Keratinocyte (primary cell): ENCODE measurements around the gene CPNE4. TPM values are rescaled to one million over a fixed set of nuclear protein-coding genes. Genes with fewer than 3 reads are reported as not detected.

Experiments used
- DNase-seq: peaks from one replicate; pipeline ENCODE4 v3.0.0-alpha.2; 2011; ENCODE audit warnings: low read depth, missing footprints, low spot score
- FAIRE-seq: peaks from 2 replicates; lab custom pipeline; 2011; peaks lifted over from hg19 to GRCh38; lab: Jason Lieb, UNC
- H2AFZ ChIP-seq: 2 replicates; pipeline ENCODE4 v1.6.0; 2012; ENCODE audit warnings: low read length, control low read depth, inconsistent platforms; ENCODE audit not compliant: control insufficient read depth
- H3K27ac ChIP-seq: 2 replicates; pipeline ENCODE4 v1.5.1; 2011; ENCODE audit warnings: low read length; ENCODE audit not compliant: control insufficient read depth, insufficient read depth
- H3K27me3 ChIP-seq: 3 replicates; pipeline ENCODE4 v1.6.0; 2011; ENCODE audit warnings: low read length; ENCODE audit not compliant: control insufficient read depth, insufficient read depth; ENCODE audit errors: extremely low read depth
- H3K36me3 ChIP-seq, 2 experiments: 2 replicates in 1 of 2; 3 replicates in 1 of 2; pipeline ENCODE4 v1.5.1; 2011; ENCODE audit warnings: low read length in 2 of 2, mild to moderate bottlenecking in 1 of 2; ENCODE audit not compliant: control insufficient read depth in 2 of 2, insufficient read depth in 2 of 2; ENCODE audit errors: extremely low read depth in 1 of 2
- H3K4me1 ChIP-seq: 3 replicates; pipeline ENCODE4 v1.5.1; 2011; ENCODE audit warnings: low read length; ENCODE audit not compliant: control insufficient read depth, insufficient read depth; ENCODE audit errors: extremely low read depth
- H3K4me2 ChIP-seq: 3 replicates; pipeline ENCODE4 v1.6.0; 2011; ENCODE audit warnings: low read depth, low read length; ENCODE audit not compliant: control insufficient read depth, insufficient read depth; ENCODE audit errors: extremely low read depth
- H3K4me3 ChIP-seq, 3 experiments: fragments of 200-600 bp in 1 of 3; sonication (generic) in 1 of 3; 2 replicates in 2 of 3; 3 replicates in 1 of 3; pipeline ENCODE4 v1.5.1; 2011 to 2016; ENCODE audit warnings: low read length in 3 of 3, mild to moderate bottlenecking in 3 of 3, control low read depth in 2 of 3, inconsistent platforms in 1 of 3, low read depth in 1 of 3, mixed read lengths in 1 of 3, mixed run types in 1 of 3, moderate library complexity in 1 of 3; ENCODE audit not compliant: control insufficient read depth in 2 of 3, insufficient read depth in 2 of 3; ENCODE audit errors: extremely low read depth in 1 of 3
- H3K79me2 ChIP-seq: 2 replicates; pipeline ENCODE4 v1.6.0; 2012; ENCODE audit warnings: low read length; ENCODE audit not compliant: control insufficient read depth, insufficient read depth
- H3K9ac ChIP-seq: 3 replicates; pipeline ENCODE4 v1.6.0; 2011; ENCODE audit warnings: low read length; ENCODE audit not compliant: control insufficient read depth, insufficient read depth; ENCODE audit errors: extremely low read depth
- H3K9me1 ChIP-seq: 3 replicates; pipeline ENCODE4 v1.6.0; 2011; ENCODE audit warnings: low read length; ENCODE audit not compliant: control insufficient read depth, insufficient read depth; ENCODE audit errors: extremely low read depth
- H3K9me3 ChIP-seq: 2 replicates; pipeline ENCODE4 v1.5.1; 2012; ENCODE audit warnings: low read depth, low read length; ENCODE audit not compliant: control insufficient read depth
- H4K20me1 ChIP-seq: 3 replicates; pipeline ENCODE4 v1.6.0; 2011; ENCODE audit warnings: low read length; ENCODE audit not compliant: control insufficient read depth, insufficient read depth; ENCODE audit errors: extremely low read depth
- CTCF ChIP-seq, 3 experiments: IDR thresholded peaks in 1 of 3; conservative IDR thresholded peaks in 1 of 3; optimal IDR thresholded peaks in 1 of 3; 2 replicates in 2 of 3; 3 replicates in 1 of 3; pipeline versions ENCODE3 to v1.5.1; 2011; ENCODE audit warnings: low read length in 3 of 3, mild to moderate bottlenecking in 3 of 3, moderate library complexity in 2 of 3, control low read depth in 1 of 3, inconsistent platforms in 1 of 3; ENCODE audit not compliant: insufficient read depth in 2 of 3; ENCODE audit errors: extremely low read depth in 1 of 3
- EZH2 ChIP-seq: IDR thresholded peaks from one replicate; pipeline ENCODE4 v1.6.1; 2012; ENCODE audit warnings: inconsistent platforms, mild to moderate bottlenecking, low read length, moderate library complexity
- dilution Hi-C: fragments of 300-500 bp; cut with MboI; formaldehyde crosslinking; loops from one replicate; pipeline ENCODE4 v1.7.0; 2020; ENCODE audit warnings: low sequenced_read_pairs; ENCODE audit not compliant: extremely low pct_ligation_motif_present
- polyA plus RNA-seq, 5 experiments: library from polyadenylated mRNA; depleted of rRNA in 3 of 5; stranded (reverse) in 3 of 5; stranded (forward) in 1 of 5; unstranded in 1 of 5; fragments of >200 nt; gene quantifications; 1 replicate in 1 of 5; 2 replicates in 3 of 5; 3 replicates in 1 of 5; pipeline versions ENCODE4 v1.2.1 to v1.2.3, GENCODE V29; 2011 to 2012; ENCODE audit warnings: missing spikeins in 2 of 5, low read depth in 1 of 5, low replicate concordance in 1 of 5

CPNE4 gene
- polyA plus RNA-seq, 1 donor (not counting 4 experiments of a cell fraction or from before 2014, with no cell fraction given) = 0.08 TPM

- FAIRE-seq (no peak), DNase-seq (no peak)
- Histone ChIP-seq H3K9me1 (no peaks in the 10 kb centered on the region), H3K27ac (no peak overlapping the region), H3K4me2 (no peak overlapping the region), H2AFZ (no peak overlapping the region), H3K9me3 (no peaks in the 10 kb centered on the region), H3K9ac (no peak overlapping the region), H3K79me2 (no peaks in the 10 kb centered on the region), H3K4me3 (no peak overlapping the region), H3K36me3 (no peaks in the 10 kb centered on the region), H3K27me3 (no peaks in the 10 kb centered on the region), H4K20me1 (no peaks in the 10 kb centered on the region), H3K4me1 (no peaks in the 10 kb centered on the region)
- TF ChIP-seq EZH2 = no peak
- TF ChIP-seq CTCF (optimal IDR thresholded peaks at IDR 0.05 in 1 of 3, IDR thresholded peaks at IDR 0.05 in 1 of 3, conservative IDR thresholded peaks at IDR 0.05 in 1 of 3; ENCODE audit: extremely low read depth in 1 of 3, insufficient read depth in 2 of 3, low read length in 3 of 3) = no peak
- dilution Hi-C loops = no loop called here
These were observed 248.4 kb downstream of the CPNE4 start for GRCh38 chr3:131786386-131786785.

GRCh38 chr3:131782751-131783150 is 252.1 kb downstream of the CPNE4 start:
- FAIRE-seq = no peak
- Histone ChIP-seq H3K9ac (no peak overlapping the region), H4K20me1 (no peaks in the 10 kb centered on the region), H3K79me2 (no peaks in the 10 kb centered on the region), H3K4me2 (no peak overlapping the region), H3K9me3 (no peaks in the 10 kb centered on the region), H3K36me3 (no peaks in the 10 kb centered on the region), H3K4me1 (no peaks in the 10 kb centered on the region), H3K9me1 (no peaks in the 10 kb centered on the region), H2AFZ (no peak overlapping the region), H3K27me3 (no peaks in the 10 kb centered on the region), H3K4me3 (no peak overlapping the region), H3K27ac (no peak overlapping the region)
- no peak for TF ChIP-seq CTCF (optimal IDR thresholded peaks at IDR 0.05 in 1 of 3, IDR thresholded peaks at IDR 0.05 in 1 of 3, conservative IDR thresholded peaks at IDR 0.05 in 1 of 3; ENCODE audit: extremely low read depth in 1 of 3, insufficient read depth in 2 of 3, low read length in 3 of 3)
- no peak for TF ChIP-seq EZH2
- DNase-seq = no peak
- dilution Hi-C loops = no loop called here
